A549 treated with AZD2906 at 1 μM for 4 hours (cell line): ENCODE measurements around the gene MXI1. TPM values are rescaled to one million over a fixed set of nuclear protein-coding genes. Genes with fewer than 3 reads are reported as not detected.

Experiments
- total RNA-seq: library from RNA; stranded (reverse); fragments of 200-300 nt; extraction: Qiagen RNA extraction; gene quantifications from 5 replicates; pipeline ENCODE4 v1.2.3, GENCODE V29; 2022

MXI1 gene
- total RNA-seq, result 4.4 to 6.6 TPM (median 6.0 TPM) in 5 replicates

DNA sequence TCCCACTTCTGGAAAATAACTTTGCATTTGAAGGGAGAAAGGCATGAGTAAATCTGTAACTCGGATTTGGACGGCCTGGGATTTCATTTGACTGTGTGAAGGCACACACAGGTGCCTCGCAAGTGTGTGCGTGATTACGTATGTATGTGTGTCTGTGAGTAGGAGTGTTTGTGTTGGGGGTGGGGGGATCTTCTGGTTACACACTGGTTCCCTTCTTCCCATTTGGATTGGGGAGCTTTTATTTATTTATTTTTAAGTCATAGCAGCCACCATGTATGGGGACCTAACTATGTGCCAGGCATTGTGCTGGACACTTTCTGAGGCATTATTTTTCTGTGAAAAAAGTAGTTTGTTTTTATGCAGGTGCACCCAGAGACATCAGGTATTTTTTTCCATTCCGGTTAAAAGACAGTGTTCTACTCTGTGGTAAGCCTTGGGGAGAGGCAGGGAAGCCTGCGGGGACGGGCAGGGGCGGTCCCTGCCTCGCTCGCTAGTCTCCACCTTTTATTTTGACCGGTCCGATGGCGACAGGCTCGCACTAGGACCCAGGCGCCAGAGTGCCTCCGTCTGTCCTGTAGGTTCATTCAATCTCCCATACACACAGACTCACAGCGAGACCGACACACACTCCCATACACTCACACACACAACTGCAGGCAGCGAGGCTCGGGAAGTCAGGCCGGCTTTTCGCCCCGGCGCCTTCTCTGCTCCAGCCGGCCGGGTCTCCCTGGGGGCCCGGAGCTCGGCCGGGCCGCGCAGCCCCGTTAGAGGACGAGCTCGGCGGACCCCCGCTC, at the start of gene MXI1:
Gene MXI1 (plus strand): TSS at position 595 of the 794 bp plus-strand sequence. CDS start 204 bp downstream, outside the sequence.

DNA sequence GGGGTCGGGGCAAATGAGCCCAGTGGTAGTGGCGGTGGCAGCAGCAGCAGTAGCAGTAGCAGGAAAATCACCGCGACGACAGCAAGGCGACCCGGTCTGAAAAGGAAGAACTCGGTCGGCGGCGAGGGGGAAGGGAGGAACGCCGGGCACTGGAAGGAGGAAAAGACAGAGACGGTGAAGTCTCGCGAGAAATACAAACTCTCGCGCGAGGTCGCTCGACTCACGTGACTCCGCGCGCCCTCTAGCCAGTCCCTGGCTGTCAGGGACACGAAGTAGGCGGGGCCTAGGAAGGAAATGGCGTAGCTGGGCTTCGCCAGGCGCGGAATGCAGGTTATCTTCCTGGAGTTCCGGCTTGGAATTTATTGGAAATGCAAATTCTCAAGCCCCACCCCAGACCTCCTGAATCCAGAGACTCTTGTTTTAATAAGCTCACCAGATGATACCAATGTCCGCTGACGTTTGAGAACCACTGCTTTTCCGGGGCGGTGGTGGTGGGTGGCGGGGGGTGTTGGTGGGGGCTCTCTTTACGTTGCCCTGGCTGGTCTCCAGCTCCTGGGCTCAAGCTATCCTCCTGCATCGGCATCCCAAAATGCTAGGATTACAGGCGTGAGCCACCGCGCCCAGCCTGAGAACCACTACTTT, 97.5 kb downstream of the MXI1 start, which contains the start of gene SMNDC1:
Gene SMNDC1 (minus strand): TSS at position 141 of the 642 bp plus-strand sequence. CDS start 1,333 bp downstream, outside the sequence.

Other genes starting within 250 kb of the MXI1 start
- 3.5 to 5.9 TPM (median 4.6 TPM) in 5 replicates for gene ADD3, start 199.6 kb upstream of the MXI1 start, total RNA-seq
- gene SMNDC1, start 97.3 kb downstream of the MXI1 start, total RNA-seq, result 45.2 to 49.1 TPM (median 47.8 TPM) in 5 replicates